HepG2 (cell line): Measurements from ENCODE around the gene PRR29. TPM values are rescaled to one million over a fixed set of nuclear protein-coding genes. Genes with fewer than 3 reads are reported as not detected.

Source experiments
- ATAC-seq: fragments of 200-7000 bp; cut with Tn5 transposase; 3 replicates; pipeline ENCODE4 v1.9.1; 2020; ENCODE audit warnings: mild to moderate bottlenecking, moderate library complexity
- BruUV-seq: library from RNA; stranded (reverse); fragments of 400-500 nt; replicated peaks from 2 replicates; lab custom pipeline; 2021; lab: Mats Ljungman, UMichigan
- CTCF ChIA-PET: fragments of 300-600 bp; formaldehyde crosslinking; extraction: SDS; loops from one replicate; lab custom pipeline; 2021; ENCODE audit warnings: low total read pairs, inconsistent platforms, low intra/inter-chr PET ratio; lab: Yijun Ruan, JAX
- POLR2A ChIA-PET: fragments of 350-600 bp; sonication (Branson Sonifier 250); formaldehyde crosslinking; loops from one replicate; lab custom pipeline; 2020; ENCODE audit warnings: antibody characterized with exemption, inconsistent platforms; lab: Yijun Ruan, JAX
- DNase-seq: peaks from one replicate; pipeline ENCODE4 v3.0.0-alpha.2; 2015; ENCODE audit warnings: low spot score
- FAIRE-seq: peaks from 3 replicates; lab custom pipeline; 2011; peaks lifted over from hg19 to GRCh38; lab: Jason Lieb, UNC
- H2AFZ ChIP-seq: one replicate; pipeline ENCODE4 v1.6.1; 2011; ENCODE audit warnings: low read length, inconsistent platforms
- H3K27ac ChIP-seq: fragments of 300-600 bp; 3 replicates; pipeline ENCODE4 v1.8.0; 2011; ENCODE audit warnings: mixed run types, mild to moderate bottlenecking, mixed read lengths, low read length, inconsistent platforms; ENCODE audit not compliant: insufficient read depth; ENCODE audit errors: extremely low read length
- H3K27me3 ChIP-seq, 2 experiments: fragments of 200-600 bp in 1 of 2; 2 replicates in 1 of 2; 3 replicates in 1 of 2; pipeline versions ENCODE4 v1.6.0 to v1.8.0; 2011; ENCODE audit warnings: low read length in 2 of 2, mild to moderate bottlenecking in 2 of 2, moderate library complexity in 2 of 2, inconsistent platforms in 1 of 2; ENCODE audit not compliant: insufficient read depth in 2 of 2, control insufficient read depth in 1 of 2
- H3K36me3 ChIP-seq, 2 experiments: fragments of 200-600 bp in 1 of 2; replicated peaks in 1 of 2; 2 replicates in 1 of 2; 3 replicates in 1 of 2; pipeline versions ENCODE4 v1.5.1 to v1.8.0; 2011; ENCODE audit warnings: low read length in 2 of 2, inconsistent platforms in 1 of 2; ENCODE audit not compliant: insufficient read depth in 2 of 2, control insufficient read depth in 1 of 2
- H3K4me1 ChIP-seq: 2 replicates; pipeline ENCODE4 v1.5.1; 2012; ENCODE audit warnings: low read length, inconsistent platforms; ENCODE audit not compliant: insufficient read depth
- H3K4me2 ChIP-seq: 2 replicates; pipeline ENCODE4 v1.6.0; 2011; ENCODE audit warnings: low read depth, low read length, inconsistent platforms
- H3K4me3 ChIP-seq, 3 experiments: fragments of 200-600 bp in 1 of 3; sonication (generic), shearing (Covaris generic) in 1 of 3; replicated peaks in 1 of 3; 2 replicates each; pipeline ENCODE4 v1.5.1; 2011 to 2016; ENCODE audit warnings: low read length in 3 of 3, inconsistent platforms in 2 of 3, low read depth in 2 of 3, mild to moderate bottlenecking in 2 of 3, control low read depth in 1 of 3, mixed read lengths in 1 of 3; ENCODE audit not compliant: insufficient read depth in 1 of 3
- H3K79me2 ChIP-seq: one replicate; pipeline ENCODE4 v1.6.1; 2011; ENCODE audit warnings: low read length, inconsistent platforms; ENCODE audit not compliant: insufficient read depth
- H3K9ac ChIP-seq: 2 replicates; pipeline ENCODE4 v1.6.0; 2011; ENCODE audit warnings: mild to moderate bottlenecking, low read depth, low read length, inconsistent platforms; ENCODE audit not compliant: insufficient read depth
- H3K9me3 ChIP-seq: 2 replicates; pipeline ENCODE4 v1.5.1; 2012; ENCODE audit warnings: mild to moderate bottlenecking, low read length
- H4K20me1 ChIP-seq: 2 replicates; pipeline ENCODE4 v1.6.0; 2011; ENCODE audit warnings: inconsistent platforms, mild to moderate bottlenecking, low read length, moderate library complexity; ENCODE audit not compliant: insufficient read depth
- FOXP1 ChIP-seq, 2 experiments: fragments of 450-650 bp in 1 of 2; IDR thresholded peaks; 2 replicates each; pipeline ENCODE4 v1.6.1; 2017 to 2018; ENCODE audit warnings: antibody characterized with exemption in 1 of 2
- IRF1 ChIP-seq: sonication (generic); formaldehyde crosslinking; IDR thresholded peaks from 2 replicates; pipeline ENCODE4 v1.4.0; 2020; ENCODE audit warnings: low read depth, mild to moderate bottlenecking, missing genetic modification reagents
- KDM5B ChIP-seq: sonication (generic); formaldehyde crosslinking; IDR thresholded peaks from 2 replicates; pipeline ENCODE4 v1.4.0; 2020; ENCODE audit warnings: missing genetic modification reagents, mild to moderate bottlenecking, borderline replicate concordance
- MAX ChIP-seq: IDR thresholded peaks from 2 replicates; pipeline ENCODE4 v1.6.1; 2012; ENCODE audit warnings: inconsistent platforms
- PLSCR1 ChIP-seq: sonication (generic); formaldehyde crosslinking; IDR thresholded peaks from 2 replicates; pipeline ENCODE4 v1.5.0; 2020; ENCODE audit warnings: missing genetic modification reagents, mild to moderate bottlenecking, borderline replicate concordance
- TCF7 ChIP-seq: sonication (generic); IDR thresholded peaks from 2 replicates; pipeline ENCODE4 v1.6.1; 2016; ENCODE audit warnings: antibody characterized with exemption, low read depth
- ZNF510 ChIP-seq: sonication (generic); formaldehyde crosslinking; IDR thresholded peaks from 2 replicates; pipeline ENCODE4 v1.4.0; 2020; ENCODE audit warnings: low read depth, mild to moderate bottlenecking, missing genetic modification reagents
- ZNF746 ChIP-seq: sonication (generic); formaldehyde crosslinking; IDR thresholded peaks from 2 replicates; pipeline ENCODE4 v1.8.0; 2022; ENCODE audit warnings: mild to moderate bottlenecking, missing genetic modification reagents
- WGBS: methylation state at CpG from one replicate; pipeline ENCODE4 v1.1.6; 2017; ENCODE audit warnings: low lambda C conversion rate; 5-methylcytosine and 5-hydroxymethylcytosine counted together
- in situ Hi-C: cut with HindIII; loops from 2 replicates; pipeline ENCODE4 v1.10.0; 2017; ENCODE audit warnings: low pct_unique_long_range_greater_than_20kb; ENCODE audit not compliant: extremely low pct_ligation_motif_present
- intact Hi-C: fragments of 100-400 bp; cut with micrococcal nuclease; formaldehyde crosslinking; loops from one replicate; pipeline ENCODE4 v1.10.0; 2022; ENCODE audit not compliant: unreplicated experiment
- polyA plus RNA-seq, 8 experiments: library from polyadenylated mRNA; depleted of rRNA in 3 of 8; stranded (reverse) in 7 of 8; unstranded in 1 of 8; fragments of >200 nt; fragmentation: Illumina TruSeq in 4 of 8; extraction: Trizol in 4 of 8; gene quantifications; 2 replicates each; pipeline versions ENCODE4 v1.2.1 to v1.2.3, GENCODE V29; 2011 to 2016; ENCODE audit warnings: low read depth in 4 of 8, missing spikeins in 1 of 8, mixed read lengths in 1 of 8; ENCODE audit not compliant: insufficient read depth in 1 of 8
- total RNA-seq, 5 experiments: library from RNA; depleted of rRNA; stranded (reverse); fragments of >200 nt; fragmentation: Illumina TruSeq; extraction: Trizol; gene quantifications; 2 replicates each; pipeline ENCODE4 v1.2.3, GENCODE V29; 2016; ENCODE audit warnings: low read depth in 1 of 5

PRR29 gene
- total and polyA plus RNA-seq, 2 of the 13 experiments (the other 11 are each of a cell fraction or from before 2014, with no cell fraction given) = 0.07 to 0.20 TPM

GRCh38 chr17:64004903-64005733 is 7.0 kb downstream of the PRR29 start:
- WGBS = 68% methylated on average over 18 of the region's 19 CpGs
- no peak for FAIRE-seq

GRCh38 chr17:64005734-64006167 is 7.6 kb downstream of the PRR29 start:
- Histone ChIP-seq H3K9me3 (no peaks in the 10 kb centered on the region), H3K9ac (peak overlapping the region; percentile 18; the same call in 1 of the 2 replicates), H3K4me2 (peak overlapping the region; percentile 81), H3K4me3 (peak overlapping the region in 2 of 3 experiments; percentile 15 to 67; a peak in 3 of 6 replicates), H4K20me1 (no peaks in the 10 kb centered on the region), H3K27ac (peak overlapping the region; percentile 8), H3K27me3 (no peaks in the 10 kb centered on the region), H3K4me1 (peaks cover 74% of the 10 kb centered on the region), H2AFZ (no peak overlapping the region), H3K79me2 (no peaks in the 10 kb centered on the region), H3K36me3 (no peaks in the 10 kb centered on the region)
- intact Hi-C loops = loop anchor here (5.0 kb wide), 1 partner anchor 1642 kb away; no protein-coding TSS in a partner anchor
- DNase-seq (peak; percentile 62), ATAC-seq (peak; percentile 70), FAIRE-seq (peak; percentile 66)
- BruUV-seq = no TSS peak
- ChIA-PET CTCF (no interaction called here), POLR2A (interaction anchor here (1.0 kb wide), 1 partner anchor 140 kb away, joined by 3 read pairs; no protein-coding TSS in a partner anchor)
- in situ Hi-C loops = no loop called here
- 10% methylated on average over 6 of the region's 6 CpGs for WGBS
- TF ChIP-seq MAX = no peak; the same call in 1 of the 2 replicates
- no peak for TF ChIP-seq FOXP1 (IDR thresholded peaks at IDR 0.05)
- peak; percentile 55; the same call in 1 of the 2 replicates for TF ChIP-seq FOXP1 (CRISPR knock-in tag; IDR thresholded peaks at IDR 0.05)
- TF ChIP-seq ZNF510 (CRISPR knock-in tag) = no peak
- TF ChIP-seq KDM5B (CRISPR knock-in tag) = no peak
- TF ChIP-seq TCF7 = no peak
- TF ChIP-seq PLSCR1 (CRISPR knock-in tag) = no peak

More at GRCh38 chr17:64004903-64005733, 7.0 kb downstream of the PRR29 start:
- no peaks in the 10 kb centered on the region for H3K9me3 ChIP-seq
- no peak overlapping the region for H2AFZ ChIP-seq
- BruUV-seq = no TSS peak
- DNase-seq = no peak
- no peak for ATAC-seq
- H3K27ac ChIP-seq = peak overlapping the region; percentile 8
- H3K27me3 ChIP-seq = no peaks in the 10 kb centered on the region
- H3K4me1 ChIP-seq = peaks cover 76% of the 10 kb centered on the region
- ChIA-PET POLR2A (no interaction called here), CTCF (no interaction called here)
- H3K4me3 ChIP-seq = peak overlapping the region in 1 of 3 experiments; percentile 67; a peak in 2 of 6 replicates
- in situ Hi-C loops (no loop called here), intact Hi-C loops (loop anchor here (5.0 kb wide), 1 partner anchor 1642 kb away; no protein-coding TSS in a partner anchor)
- TF ChIP-seq ZNF746 (CRISPR knock-in tag) (0 out of 2 replicates have a peak, but pooled peaks have one; percentile 1), IRF1 (CRISPR knock-in tag) (no peak)
- TF ChIP-seq, all 625 proteins: peak for 1
- Histone ChIP-seq H3K36me3 (no peaks in the 10 kb centered on the region), H3K79me2 (no peaks in the 10 kb centered on the region), H4K20me1 (no peaks in the 10 kb centered on the region), H3K4me2 (peak overlapping the region; percentile 81), H3K9ac (peak overlapping the region; percentile 18; the same call in 1 of the 2 replicates)
